HG02642 (cell line): ENCODE measurements around the gene KCP.
A peak's percentile ranks its signal among the peaks of the same experiment; 100 is the strongest.

ENCODE experiments used
- ATAC-seq: cut with Tn5 transposase; IDR thresholded peaks from one replicate; pipeline ENCODE4 v1.9.1; 2021; ENCODE audit warnings: mild to moderate bottlenecking; ENCODE audit not compliant: unreplicated experiment, poor library complexity

The KCP gene

DNA sequence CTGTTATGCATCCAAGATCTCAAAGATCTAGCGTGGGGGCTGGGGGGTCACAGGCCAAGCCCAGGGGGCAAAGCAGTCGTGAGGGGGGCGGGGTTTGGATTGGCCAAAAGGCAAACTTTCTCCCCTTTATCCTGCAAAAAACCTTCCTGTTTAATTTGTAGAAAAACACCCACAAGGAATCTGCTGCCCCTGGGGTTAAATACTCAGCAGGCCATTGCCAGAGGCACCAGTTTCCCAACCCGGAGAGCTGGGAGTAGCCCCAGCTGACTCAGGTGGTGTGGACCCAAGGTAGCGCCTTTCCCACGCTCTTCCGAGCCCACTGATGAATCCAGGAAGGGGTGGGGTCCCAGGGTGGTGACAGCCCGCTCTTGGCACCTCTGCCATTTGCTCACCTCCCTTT lies 21.4 kb downstream of the KCP start:
- no peak for ATAC-seq

DNA sequence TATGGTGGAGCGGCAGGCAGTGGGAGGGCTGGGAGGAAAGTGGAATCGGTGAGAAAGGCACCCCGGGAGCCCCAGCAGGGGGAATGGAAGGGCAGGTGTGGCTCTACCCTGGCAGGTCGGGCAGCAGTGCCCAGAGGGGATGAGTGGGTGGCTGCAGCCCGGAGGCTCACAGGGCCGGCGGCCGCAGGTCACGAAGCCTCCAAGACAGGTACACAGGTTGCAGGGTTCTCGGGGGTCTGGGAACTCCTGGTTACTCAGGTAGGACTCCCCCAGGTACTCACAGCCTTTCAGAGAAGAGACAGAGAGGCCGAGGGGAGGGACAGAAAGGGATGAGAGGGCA lies 21.8 kb downstream of the KCP start:
- no peak for ATAC-seq

DNA sequence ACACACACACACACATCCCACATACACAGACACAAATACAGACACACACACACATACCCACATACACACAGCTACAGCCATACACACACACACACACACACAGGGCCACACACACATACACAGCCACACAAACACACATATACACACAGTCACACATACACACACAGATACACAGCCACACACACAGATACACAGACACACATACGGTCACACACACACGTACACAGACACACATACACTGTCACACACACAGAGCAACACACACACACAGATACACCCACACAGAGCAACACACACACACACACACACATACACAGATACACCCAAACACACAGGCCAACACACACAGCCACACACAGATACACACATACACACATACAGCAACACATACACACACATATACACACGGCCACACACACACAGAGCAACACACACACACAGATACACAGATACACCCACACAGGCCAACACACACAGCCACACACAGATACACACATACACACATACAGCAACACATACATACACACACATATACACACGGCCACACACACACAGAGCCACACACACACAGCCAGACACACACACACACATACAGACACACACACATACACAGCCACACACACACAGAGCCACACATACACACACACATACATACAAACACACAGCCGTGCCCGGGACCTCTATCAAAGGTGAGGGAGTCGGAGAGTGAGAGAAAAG lies 22.3 kb downstream of the KCP start:
- no peak for ATAC-seq

DNA sequence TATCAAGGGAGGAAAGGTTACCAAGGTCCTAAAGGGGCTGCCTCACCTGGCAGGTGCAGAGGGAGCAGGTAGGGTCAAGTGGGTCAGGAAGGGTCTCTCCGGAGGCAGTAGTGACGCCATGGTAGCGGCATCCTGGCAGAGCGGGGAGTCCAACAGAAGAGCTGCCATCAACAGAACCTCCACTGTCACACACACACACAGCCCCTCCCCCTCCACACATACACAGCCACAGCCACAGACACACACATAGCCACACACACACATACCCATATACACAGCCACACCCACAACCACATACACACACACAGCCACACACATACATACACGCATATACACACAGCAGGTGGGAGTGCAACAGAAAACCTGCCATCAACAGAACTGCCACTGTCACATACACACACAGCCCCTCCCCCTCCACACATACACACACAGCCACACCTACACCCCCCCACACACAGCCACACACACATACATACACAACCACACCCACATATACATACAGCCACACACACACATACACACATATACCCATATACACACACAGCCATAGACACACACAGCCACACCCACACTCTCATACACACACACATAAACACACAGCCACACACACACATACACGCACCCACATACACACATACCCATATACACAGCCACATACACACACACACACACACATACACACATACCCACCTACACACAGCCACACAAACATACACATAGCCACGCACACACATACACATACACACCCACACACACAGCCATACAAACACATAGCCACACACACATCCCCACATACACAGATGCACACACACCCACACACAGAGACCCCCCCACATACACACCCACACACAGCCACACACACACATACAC lies 23.1 kb downstream of the KCP start:
- no peak for ATAC-seq

DNA sequence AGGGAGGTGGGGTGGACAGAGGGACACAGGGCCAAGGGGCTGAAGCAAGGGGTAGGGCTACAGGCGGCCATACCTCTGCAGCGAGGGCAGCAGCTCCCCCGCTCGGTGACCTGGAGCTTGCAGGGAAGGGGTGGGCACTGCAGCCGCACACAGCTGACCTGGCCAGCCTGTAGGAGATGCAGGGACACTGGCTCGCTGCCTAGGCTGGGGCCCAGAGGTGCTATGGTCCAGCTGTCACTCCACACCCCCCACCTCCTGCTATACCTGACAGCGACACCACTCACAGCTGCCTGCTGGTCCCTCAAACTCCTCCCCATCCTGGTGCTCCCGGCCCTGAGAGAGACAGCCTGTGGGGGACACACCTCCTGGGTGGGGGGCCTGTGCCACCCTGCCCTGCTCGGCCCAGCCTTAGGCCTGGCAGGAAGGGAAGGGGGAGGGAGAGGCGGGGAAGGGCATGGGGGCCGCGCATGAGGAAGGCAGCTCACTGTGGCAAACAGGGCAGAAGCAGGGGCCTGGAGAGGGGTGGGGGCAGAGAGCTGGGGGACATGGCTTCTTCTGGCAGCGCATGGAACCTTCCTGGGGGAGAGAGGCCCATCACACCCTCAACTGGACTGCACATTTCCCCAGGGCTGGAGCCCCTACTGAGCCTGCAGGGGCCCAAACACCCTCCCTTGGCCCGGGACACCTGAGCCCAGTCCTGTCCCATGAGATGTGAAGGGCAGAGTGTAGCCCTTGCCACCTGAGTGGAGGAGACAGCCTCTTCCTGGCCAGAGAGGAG lies 23.9 kb downstream of the KCP start:
- ATAC-seq = no peak

DNA sequence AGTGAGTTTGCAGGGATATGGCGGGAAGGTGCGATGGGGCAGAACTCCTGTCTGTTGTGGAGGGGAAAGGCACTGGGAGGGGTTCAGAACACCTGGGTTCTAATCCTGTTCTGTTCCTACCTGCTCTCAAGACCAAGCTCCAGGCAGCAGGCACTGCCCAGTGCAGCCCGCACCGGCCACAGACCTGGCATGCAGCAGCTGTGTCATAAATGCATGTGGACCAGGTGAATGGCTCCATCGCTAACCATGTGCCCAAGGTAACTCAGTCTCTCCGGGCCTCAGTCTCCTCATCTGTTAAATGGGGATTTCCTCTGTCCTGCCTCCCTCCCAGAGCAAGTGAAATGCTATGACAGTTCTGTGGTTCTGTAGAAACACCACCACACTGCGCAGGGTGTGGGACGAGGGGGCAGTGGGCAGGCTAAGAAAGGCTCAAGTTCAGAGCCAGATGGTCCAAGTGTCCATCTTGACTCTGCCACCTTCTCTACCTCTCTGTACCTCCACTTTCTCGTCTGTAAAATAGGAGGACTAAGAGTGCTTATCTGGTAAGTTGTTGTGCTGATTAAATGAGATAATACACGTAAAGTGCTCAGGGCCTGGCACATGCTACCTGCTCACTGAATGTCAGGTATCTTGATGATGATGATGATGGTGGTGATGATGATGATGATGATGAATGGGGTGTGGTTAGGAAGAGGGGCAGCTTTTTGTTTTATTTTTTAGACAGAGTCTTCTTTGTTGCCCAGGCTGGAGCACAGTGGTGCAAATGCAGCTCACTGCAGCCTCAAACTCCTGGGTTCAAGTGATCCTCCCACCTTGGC lies 24.9 kb downstream of the KCP start:
- no peak for ATAC-seq

DNA sequence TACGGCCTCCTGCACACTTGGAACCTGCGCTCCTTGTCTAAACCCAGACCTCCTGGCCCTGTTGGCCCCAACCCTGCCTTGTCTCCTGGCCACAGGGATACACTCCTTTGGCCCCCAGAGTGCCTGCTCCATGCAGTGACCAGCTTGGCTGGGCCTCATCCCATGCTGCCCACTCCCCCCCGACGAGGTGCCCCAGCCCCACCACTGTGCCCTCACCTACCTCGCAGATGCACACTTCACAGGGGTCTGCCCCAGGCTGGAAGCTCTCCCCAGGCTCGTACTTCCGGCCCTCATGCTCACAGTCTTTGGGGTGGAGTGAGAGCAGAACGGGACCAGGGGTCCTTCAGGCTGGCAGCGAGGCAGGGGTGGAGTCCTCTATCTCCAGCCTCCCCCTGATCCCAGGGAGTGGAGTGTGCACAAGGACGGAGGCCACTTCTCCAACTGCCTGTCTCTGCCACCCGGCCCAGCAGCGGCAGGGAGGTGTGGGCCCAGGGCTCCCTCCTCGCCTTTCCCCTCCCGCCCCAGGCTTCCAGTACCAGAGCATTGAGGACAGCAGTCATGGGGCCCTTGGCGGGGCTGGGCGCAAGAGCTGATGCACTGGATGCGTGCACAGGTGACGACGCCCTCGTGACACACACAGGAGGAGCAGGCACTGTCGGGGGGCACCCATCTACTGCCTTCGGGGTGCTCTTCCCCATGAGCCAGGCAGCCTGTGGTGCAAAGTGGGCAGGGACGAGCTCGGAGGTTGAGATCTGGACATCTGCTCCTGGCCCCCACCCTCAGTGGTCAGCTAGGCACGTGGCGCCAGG lies 25.7 kb downstream of the KCP start:
- no peak for ATAC-seq

DNA sequence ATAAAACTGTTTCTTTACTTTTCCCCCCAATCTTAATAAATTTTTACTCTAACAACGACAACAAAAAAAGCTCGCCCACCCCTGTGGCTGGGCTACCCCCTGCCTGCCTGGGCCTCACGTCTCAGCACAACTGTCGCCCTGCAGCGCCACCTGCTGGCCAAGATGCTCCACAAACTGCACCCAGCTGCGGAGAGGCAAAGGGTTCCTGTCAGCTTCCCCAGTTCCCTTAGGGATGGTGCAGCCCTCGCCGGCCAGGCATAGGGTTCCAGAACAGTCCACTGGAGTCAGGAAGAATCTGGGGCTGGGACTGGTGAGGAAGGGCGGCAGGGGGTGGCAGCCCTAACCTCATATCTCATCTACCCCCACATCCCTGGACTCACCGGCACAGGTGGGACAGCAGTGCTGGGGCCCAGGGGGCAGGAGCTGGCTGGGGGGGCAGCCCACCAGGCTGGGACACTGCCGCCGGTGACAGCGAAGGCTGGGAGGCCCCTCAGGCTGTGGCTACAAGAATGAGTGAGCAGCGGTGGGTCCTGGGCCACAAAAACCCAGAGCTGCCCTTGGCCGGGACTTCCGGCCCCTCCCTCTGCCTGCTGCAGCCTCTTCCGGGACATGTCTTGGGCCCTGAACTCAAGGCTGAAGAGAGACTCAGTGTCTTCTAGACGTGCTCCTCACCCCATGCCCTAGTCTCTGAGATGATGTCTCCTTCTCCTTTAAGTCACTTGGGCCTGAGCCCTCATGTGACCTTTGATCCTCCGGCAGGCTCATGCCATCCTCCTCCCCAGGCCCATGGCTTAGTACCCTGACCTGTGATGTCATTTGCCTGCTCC lies 26.7 kb downstream of the KCP start:
- ATAC-seq = peak; percentile 64

DNA sequence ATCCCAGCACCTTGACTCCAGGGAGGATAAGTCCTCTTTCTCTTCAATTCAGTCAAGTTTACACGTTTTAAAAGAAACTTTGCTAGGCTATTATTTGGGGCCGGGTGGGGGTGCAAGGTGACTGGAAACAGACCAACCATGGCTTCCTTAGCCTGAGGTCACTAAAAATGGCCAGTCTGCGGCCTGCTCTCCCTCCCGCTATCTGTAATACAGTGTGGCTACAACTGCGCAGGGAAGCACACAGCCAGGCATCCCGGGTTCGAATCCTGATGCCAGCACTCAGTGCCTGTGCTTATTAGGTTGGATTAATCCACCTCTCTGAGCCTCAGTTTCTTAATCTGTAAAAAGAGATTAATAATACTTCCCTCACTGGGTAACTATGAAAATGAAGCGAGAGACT lies 28.4 kb downstream of the KCP start:
- no peak for ATAC-seq

DNA sequence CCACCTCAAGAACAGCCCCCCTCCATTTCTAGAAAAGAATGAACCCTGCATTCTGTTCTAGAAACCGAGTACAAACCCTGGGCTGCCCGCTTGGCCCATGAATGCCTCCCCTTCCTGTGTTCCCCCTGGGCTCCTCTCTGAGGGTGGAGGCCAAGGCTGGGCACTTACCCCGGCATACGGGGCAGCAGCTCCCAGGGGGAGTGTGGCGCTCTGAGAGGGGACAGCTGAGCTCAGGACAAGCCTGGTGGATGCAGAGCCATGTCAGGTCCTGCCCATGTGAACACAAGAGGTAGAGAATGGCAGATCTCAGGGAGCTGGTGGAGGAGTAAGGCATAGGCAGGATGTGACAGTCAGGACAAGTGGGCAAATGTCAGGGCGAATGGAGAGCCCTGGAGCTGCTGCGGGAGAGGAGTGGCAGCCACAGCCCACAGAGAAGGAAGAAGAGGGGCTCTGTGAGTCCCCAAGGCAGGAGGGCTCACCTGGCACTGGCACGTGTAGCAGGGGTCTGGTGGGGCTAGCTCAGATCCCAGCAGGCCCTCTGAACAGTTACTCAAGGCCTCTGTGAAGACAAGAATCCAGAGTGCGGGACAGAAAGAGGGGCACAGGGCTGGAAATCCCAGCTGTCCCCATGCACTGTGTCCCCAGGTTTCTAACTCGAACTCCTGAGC lies 28.9 kb downstream of the KCP start:
- no peak for ATAC-seq

DNA sequence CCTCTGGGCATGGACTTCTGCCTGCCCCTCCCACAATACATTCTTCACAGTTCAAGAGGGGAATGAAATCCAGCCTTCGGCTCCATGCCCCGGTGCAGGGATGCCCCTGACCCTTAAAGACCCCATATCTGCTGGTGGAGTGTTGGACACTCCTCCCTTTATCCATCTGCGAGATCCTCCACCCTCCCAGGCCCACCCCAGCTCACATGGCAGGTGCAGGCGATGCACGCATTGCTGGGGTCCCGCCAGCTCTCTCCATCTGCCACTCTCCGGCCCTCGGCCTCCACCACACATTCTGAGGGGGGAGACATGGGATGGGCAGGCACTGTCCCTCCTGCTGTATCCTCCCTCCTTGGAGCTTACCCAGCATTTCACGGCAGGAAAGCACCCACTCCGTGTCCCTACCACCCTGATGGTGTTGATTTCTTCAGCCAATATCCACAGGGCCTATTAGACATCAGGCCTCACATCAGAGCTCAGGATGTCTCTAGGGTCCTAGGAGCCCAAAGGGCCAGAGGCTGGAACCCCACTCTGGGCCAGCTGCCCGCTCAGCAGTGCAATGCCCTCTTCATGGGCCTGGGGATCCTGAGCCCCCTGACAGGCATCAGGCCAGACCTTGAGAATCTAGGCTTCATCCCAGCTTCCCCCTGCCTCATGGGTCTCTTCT lies 29.6 kb downstream of the KCP start:
- no peak for ATAC-seq

DNA sequence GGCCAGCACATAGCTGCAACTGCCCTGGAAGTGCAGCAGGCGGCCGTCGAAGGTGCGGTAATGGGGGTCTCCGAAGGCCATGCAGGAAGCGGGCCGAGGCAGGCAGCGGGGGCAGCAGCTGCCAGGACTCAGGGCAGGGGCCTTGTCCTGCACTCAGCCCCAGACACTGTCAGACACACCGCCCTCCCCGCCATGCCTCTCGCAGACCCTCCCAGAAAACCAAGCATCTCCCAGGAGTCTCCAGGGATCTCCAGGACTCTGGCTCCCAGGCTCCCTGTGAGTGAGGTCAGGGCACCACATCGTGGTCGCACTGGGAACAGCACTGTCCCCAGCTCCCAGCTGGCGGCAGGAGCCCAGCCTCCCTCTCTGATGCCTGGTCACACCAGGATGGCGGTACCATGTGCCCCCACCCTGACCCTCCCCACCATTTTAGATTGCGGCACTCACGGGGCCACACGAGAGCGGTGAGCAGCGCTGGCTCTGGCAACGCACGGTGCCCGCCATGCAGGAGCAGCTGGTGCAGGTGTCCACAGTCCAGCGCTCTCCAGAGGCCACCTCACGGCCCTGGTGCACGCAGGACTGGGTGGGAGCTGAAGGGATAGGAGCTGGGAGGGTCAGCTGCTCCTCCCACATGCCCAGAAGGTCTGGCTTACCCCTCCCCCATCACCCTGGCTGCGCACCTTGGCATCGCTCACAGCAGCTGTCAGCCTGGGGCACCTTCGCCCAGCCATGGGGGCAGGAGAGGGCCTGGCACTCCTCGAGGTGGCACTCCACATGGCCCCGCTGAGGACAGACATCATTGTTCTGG lies 30.4 kb downstream of the KCP start:
- no peak for ATAC-seq

DNA sequence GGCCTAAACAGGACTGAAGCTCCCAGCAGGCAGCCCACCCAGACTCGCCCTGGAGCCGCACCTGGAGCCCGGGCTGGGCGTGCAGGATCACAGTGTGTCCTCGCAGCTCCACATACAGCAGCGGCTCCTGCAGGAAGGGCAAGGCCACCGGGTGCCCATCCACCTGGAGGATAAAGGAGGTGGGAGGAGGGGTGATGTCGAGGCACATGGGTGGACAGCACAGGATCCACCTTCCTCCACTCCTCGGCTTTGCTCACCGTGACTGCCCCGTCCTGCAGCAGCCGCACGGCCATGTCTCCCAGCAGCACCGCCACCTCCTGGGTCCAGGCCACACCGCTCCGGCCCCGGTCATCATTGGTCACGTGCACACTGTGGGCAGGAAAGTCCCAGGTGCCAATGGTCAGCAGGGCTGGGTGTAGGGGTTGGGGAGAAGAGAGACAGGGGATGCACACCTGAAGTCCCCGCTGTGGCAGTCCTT lies 31.0 kb downstream of the KCP start:
- ATAC-seq = no peak

DNA sequence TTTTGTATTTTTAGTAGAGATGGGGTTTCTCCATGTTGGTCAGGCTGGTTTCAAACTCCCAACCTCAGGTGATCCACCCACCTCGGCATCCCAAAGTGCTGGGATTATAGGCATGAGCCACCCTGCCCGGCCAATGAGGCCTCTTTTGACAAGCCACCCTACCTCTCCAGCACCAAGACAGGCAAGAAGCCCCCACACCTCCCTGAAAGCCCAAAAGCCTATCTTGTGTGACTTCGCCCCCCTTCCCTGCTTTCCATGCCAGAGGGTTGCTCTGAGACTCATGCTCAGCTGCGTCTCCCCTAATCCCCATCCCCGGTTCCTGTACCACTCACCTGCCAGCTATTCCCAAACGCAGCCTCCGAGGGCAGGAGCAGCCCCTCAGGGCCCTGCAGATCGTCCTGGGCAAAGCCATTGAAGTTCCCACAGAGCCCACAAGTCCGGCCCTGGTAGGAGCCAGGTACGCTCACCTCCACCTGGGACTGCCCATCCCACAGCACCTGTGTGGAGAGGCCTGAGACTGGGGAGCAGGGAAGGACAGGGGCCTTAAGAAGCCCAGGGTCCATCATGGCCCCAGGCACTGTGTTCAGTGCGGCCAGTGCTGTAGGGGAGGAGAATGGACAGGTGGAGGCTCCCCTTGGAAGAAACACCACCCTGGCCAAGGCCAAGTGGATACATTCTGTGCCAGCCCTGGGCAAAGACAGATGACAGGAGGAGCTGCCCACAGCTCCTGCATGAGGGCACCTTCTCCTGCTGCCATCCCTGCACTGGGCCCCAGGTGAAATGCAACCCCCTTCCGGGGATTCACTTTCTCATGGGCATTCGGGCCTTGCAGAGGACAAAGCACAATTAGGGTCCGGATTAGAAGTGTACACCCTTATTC lies 32.0 kb downstream of the KCP start:
- no peak for ATAC-seq

DNA sequence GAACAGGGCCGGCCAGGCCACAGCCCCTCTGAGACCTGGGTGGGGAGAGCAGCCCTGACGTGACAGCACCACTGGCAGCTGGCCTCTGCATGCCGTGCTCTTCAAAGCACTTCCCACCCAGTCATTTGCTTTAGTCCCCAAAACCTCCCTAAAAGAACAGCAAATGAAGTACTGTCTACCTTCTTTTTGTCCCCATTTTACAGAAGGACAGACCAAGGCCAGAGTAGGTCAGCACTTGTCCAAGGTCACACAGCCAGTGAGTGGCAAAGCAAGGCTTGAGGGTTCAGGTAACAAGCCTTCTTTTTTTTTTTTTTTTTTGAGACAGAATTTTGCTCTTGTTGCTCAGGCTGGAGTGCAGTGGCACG lies 32.8 kb downstream of the KCP start:
- no peak for ATAC-seq
